AG04449 (cell line): ENCODE measurements around the gene IFNG-AS1.

Experiments used
- CTCF ChIA-PET: fragments of 350-600 bp; formaldehyde crosslinking; extraction: SDS; loops from one replicate; lab custom pipeline; 2021; ENCODE audit warnings: antibody characterized with exemption; lab: Yijun Ruan, JAX
- POLR2A ChIA-PET: fragments of 400-600, 350-600 bp; formaldehyde crosslinking; extraction: SDS; loops from one replicate; lab custom pipeline; 2020; ENCODE audit warnings: antibody characterized with exemption, inconsistent platforms; lab: Yijun Ruan, JAX
- DNase-seq: peaks from one replicate; pipeline ENCODE4 v3.0.0-alpha.2; 2010; ENCODE audit warnings: low read depth, low spot score
- H3K4me3 ChIP-seq: 2 replicates; pipeline ENCODE4 v1.5.1; 2011; ENCODE audit warnings: low read depth, mild to moderate bottlenecking, control low read depth, low read length
- CTCF ChIP-seq: IDR thresholded peaks from one replicate; pipeline ENCODE4 v1.5.1; 2011; ENCODE audit warnings: mild to moderate bottlenecking, moderate library complexity, low read length, control low read depth, inconsistent platforms; ENCODE audit not compliant: insufficient read depth; ENCODE audit errors: missing control alignments

Gene IFNG-AS1

GRCh38 chr12:67982164-67982563 lies 7.1 kb upstream of the IFNG-AS1 start:
- POLR2A ChIA-PET: interaction anchor here (0.9 kb wide), 1 partner anchor 623 kb away, joined by 5 read pairs; no protein-coding TSS in a partner anchor
- no peak for DNase-seq
- TF ChIP-seq CTCF: no peak
- CTCF ChIA-PET: interaction anchor here (1.0 to 1.3 kb wide), 2 partner anchors 9 to 35 kb away, joined by 3 to 5 read pairs; no protein-coding TSS in a partner anchor
- H3K4me3 ChIP-seq: no peak overlapping the region

- ChIA-PET CTCF (interaction anchor here (1.1 to 1.4 kb wide), 2 partner anchors 13 to 632 kb away, joined by 3 to 4 read pairs; no protein-coding TSS in a partner anchor), POLR2A (no interaction called here)
- TF ChIP-seq CTCF: no peak
- DNase-seq: no peak
- H3K4me3 ChIP-seq: no peak overlapping the region
These were observed 2.6 kb upstream of the IFNG-AS1 start for GRCh38 chr12:67986632-67987031.

DNA sequence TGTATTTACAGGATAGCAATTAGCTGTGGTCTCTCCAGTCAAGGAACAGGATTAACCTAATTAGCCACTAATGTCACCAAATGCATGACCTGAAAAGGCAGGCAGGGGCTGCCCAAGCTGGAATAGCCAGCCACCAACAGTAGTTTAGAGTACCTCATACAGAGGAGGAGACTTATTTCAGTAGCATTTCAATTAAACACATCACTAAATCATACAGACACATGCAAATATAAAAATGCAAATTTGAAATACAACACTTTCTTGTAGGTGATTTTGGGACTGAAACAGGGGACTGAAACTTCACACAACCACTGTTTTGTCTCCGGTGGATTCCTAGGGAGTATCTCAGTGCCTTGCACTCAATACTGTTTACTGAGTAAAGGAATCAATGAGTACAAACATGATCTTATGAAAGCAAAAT lies 636 bp upstream of the IFNG-AS1 start:
- H3K4me3 ChIP-seq: no peak overlapping the region
- CTCF ChIA-PET: no interaction called here
- TF ChIP-seq CTCF: no peak
- POLR2A ChIA-PET: no interaction called here
- DNase-seq: no peak

DNA sequence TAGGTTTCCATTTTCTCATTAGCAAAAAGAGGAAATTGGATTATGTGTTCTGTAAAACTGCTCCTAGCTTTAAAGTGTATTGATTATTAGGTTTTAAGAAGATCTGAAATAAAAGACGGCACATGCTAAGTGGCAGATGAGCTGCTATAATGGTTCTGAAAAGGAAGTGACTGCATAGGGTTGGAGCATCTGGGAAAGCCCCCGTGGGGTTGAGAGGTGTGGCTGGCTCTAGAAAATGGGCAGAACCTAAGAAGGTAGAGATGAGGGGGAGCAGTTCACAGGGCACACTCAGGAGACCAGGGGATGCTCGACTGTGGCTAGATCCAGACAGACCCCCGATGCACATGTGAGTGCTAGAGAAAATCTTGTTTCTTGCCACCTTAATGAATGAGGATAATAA lies 1.9 kb downstream of the IFNG-AS1 start:
- ChIA-PET CTCF (interaction anchor here (0.7 to 1.5 kb wide), 2 partner anchors 10 to 12 kb away, joined by 3 to 5 read pairs; no protein-coding TSS in a partner anchor), POLR2A (no interaction called here)
- no peak overlapping the region for H3K4me3 ChIP-seq
- TF ChIP-seq CTCF: no peak
- no peak for DNase-seq

DNA sequence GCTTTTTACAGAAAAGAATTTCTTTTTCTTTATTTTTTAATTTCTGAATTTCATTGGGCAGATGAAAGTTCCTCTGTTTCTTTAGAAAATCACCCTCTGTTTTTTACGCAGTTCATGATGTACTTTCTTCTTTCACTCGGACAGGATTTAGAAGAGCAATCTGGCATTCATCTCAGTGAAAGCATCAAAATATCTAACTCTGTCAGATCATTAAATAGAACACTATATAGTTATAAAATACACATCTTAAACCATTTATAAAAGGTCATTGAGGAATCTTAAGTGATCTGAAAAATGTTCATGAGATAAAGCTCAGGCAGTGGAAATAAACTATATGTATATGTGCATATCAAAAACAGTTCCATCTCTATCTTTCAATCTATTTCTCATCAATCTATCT lies 3.9 kb downstream of the IFNG-AS1 start:
- no peak for DNase-seq

GRCh38 chr12:67994046-67994445 lies 4.8 kb downstream of the IFNG-AS1 start:
- no peak overlapping the region for H3K4me3 ChIP-seq
- ChIA-PET CTCF (no interaction called here), POLR2A (no interaction called here)
- TF ChIP-seq CTCF: no peak
- no peak for DNase-seq

More for the DNA sequence above, 3.9 kb downstream of the IFNG-AS1 start:
- ChIA-PET CTCF (interaction anchor here (1.5 kb wide), 1 partner anchor 47 kb away, joined by 4 read pairs; no protein-coding TSS in a partner anchor), POLR2A (no interaction called here)
- no peak overlapping the region for H3K4me3 ChIP-seq
- no peak for TF ChIP-seq CTCF
